Mucosa of stomach (tissue), 1 donor: ENCODE results near the gene GMEB1.
"Not testable (repeated sequence)": the region's sequence is repeated elsewhere in the genome, so short reads cannot be mapped to it uniquely, and the experiment has no call there.

Source experiments
- H3K27me3 ChIP-seq: one replicate; pipeline ENCODE4 v1.7.0; 2013; ENCODE audit warnings: mild to moderate bottlenecking, low read length; ENCODE audit not compliant: control insufficient read depth, insufficient read depth
- H3K36me3 ChIP-seq: one replicate; pipeline ENCODE4 v1.7.0; 2013; ENCODE audit warnings: low read length; ENCODE audit not compliant: control insufficient read depth, insufficient read depth
- H3K4me1 ChIP-seq: one replicate; pipeline ENCODE4 v1.7.0; 2013; ENCODE audit warnings: mild to moderate bottlenecking, low read length; ENCODE audit not compliant: control insufficient read depth, insufficient read depth
- H3K4me3 ChIP-seq: one replicate; pipeline ENCODE4 v1.7.0; 2013; ENCODE audit warnings: low read length
- H3K9ac ChIP-seq: one replicate; pipeline ENCODE4 v1.7.0; 2013; ENCODE audit warnings: mild to moderate bottlenecking, low read length, moderate library complexity
- H3K9me3 ChIP-seq: one replicate; pipeline ENCODE4 v1.7.0; 2013; ENCODE audit warnings: mild to moderate bottlenecking, low read length, moderate library complexity; ENCODE audit not compliant: control insufficient read depth
- donor health status: Pancreatic carcinoma.

Gene GMEB1

GRCh38 chr1:28737307-28738132 lies 68.9 kb downstream of the GMEB1 start:
- H3K36me3 ChIP-seq, result peaks cover 10% of the 10 kb centered on the region
- no peaks in the 10 kb centered on the region for H3K27me3 ChIP-seq
- peaks cover 15% of the 10 kb centered on the region for H3K4me1 ChIP-seq
- H3K9ac ChIP-seq, result peak overlapping the region; percentile 98
- H3K4me3 ChIP-seq, result peak overlapping the region; percentile 74
- H3K9me3 ChIP-seq, result no peaks in the 10 kb centered on the region

- peaks cover 24% of the 10 kb centered on the region for H3K4me1 ChIP-seq
- H3K27me3 ChIP-seq, result no peaks in the 10 kb centered on the region
- no peak overlapping the region for H3K4me3 ChIP-seq
- H3K9me3 ChIP-seq, result no peaks in the 10 kb centered on the region
- H3K9ac ChIP-seq, result no peak overlapping the region
- H3K36me3 ChIP-seq, result peaks cover 18% of the 10 kb centered on the region
Measured at GRCh38 chr1:28740118-28740517, 71.5 kb downstream of the GMEB1 start.

GRCh38 chr1:28744184-28744583 lies 75.6 kb downstream of the GMEB1 start:
- peaks cover 10% of the 10 kb centered on the region for H3K36me3 ChIP-seq
- no peak overlapping the region for H3K9ac ChIP-seq
- no peaks in the 10 kb centered on the region for H3K27me3 ChIP-seq
- peaks cover 19% of the 10 kb centered on the region for H3K4me1 ChIP-seq
- H3K9me3 ChIP-seq, result no peaks in the 10 kb centered on the region
- H3K4me3 ChIP-seq, result no peak overlapping the region

- peaks cover 8% of the 10 kb centered on the region for H3K36me3 ChIP-seq
- peaks cover 16% of the 10 kb centered on the region for H3K4me1 ChIP-seq
- no peak overlapping the region for H3K4me3 ChIP-seq
- H3K9ac ChIP-seq, result no peak overlapping the region
- no peaks in the 10 kb centered on the region for H3K9me3 ChIP-seq
- no peaks in the 10 kb centered on the region for H3K27me3 ChIP-seq
Measured at GRCh38 chr1:28745653-28746173, 77.1 kb downstream of the GMEB1 start.

- Histone ChIP-seq H3K36me3 (no peaks in the 10 kb centered on the region), H3K4me3 (no peak overlapping the region), H3K27me3 (no peaks in the 10 kb centered on the region), H3K4me1 (peaks cover 19% of the 10 kb centered on the region), H3K9ac (no peak overlapping the region), H3K9me3 (no peaks in the 10 kb centered on the region)
Measured at GRCh38 chr1:28750330-28750729, 81.7 kb downstream of the GMEB1 start.

- not testable (repeated sequence) for H3K27me3 ChIP-seq, H3K9ac ChIP-seq, H3K4me3 ChIP-seq, H3K36me3 ChIP-seq, H3K9me3 ChIP-seq
- peaks cover 23% of the 10 kb centered on the region for H3K4me1 ChIP-seq
Measured at GRCh38 chr1:28750771-28751294, 82.2 kb downstream of the GMEB1 start.

GRCh38 chr1:28751315-28752060 lies 82.9 kb downstream of the GMEB1 start:
- Histone ChIP-seq H3K4me1 (peaks cover 28% of the 10 kb centered on the region), H3K9ac (no peak overlapping the region), H3K9me3 (no peaks in the 10 kb centered on the region), H3K27me3 (no peaks in the 10 kb centered on the region), H3K4me3 (no peak overlapping the region), H3K36me3 (no peaks in the 10 kb centered on the region)

GRCh38 chr1:28755701-28756100 lies 87.1 kb downstream of the GMEB1 start:
- no peaks in the 10 kb centered on the region for H3K27me3 ChIP-seq
- H3K9ac ChIP-seq, result no peak overlapping the region
- H3K4me3 ChIP-seq, result no peak overlapping the region
- H3K9me3 ChIP-seq, result no peaks in the 10 kb centered on the region
- H3K4me1 ChIP-seq, result peaks cover 28% of the 10 kb centered on the region
- H3K36me3 ChIP-seq, result no peaks in the 10 kb centered on the region

GRCh38 chr1:28756846-28757245 lies 88.3 kb downstream of the GMEB1 start:
- no peaks in the 10 kb centered on the region for H3K27me3 ChIP-seq
- H3K9ac ChIP-seq, result no peak overlapping the region
- no peaks in the 10 kb centered on the region for H3K36me3 ChIP-seq
- peaks cover 19% of the 10 kb centered on the region for H3K4me1 ChIP-seq
- H3K9me3 ChIP-seq, result no peaks in the 10 kb centered on the region
- H3K4me3 ChIP-seq, result no peak overlapping the region

GRCh38 chr1:28758420-28758819 lies 89.8 kb downstream of the GMEB1 start:
- no peaks in the 10 kb centered on the region for H3K9me3 ChIP-seq
- no peak overlapping the region for H3K4me3 ChIP-seq
- H3K9ac ChIP-seq, result no peak overlapping the region
- no peaks in the 10 kb centered on the region for H3K27me3 ChIP-seq
- H3K36me3 ChIP-seq, result no peaks in the 10 kb centered on the region
- H3K4me1 ChIP-seq, result peaks cover 18% of the 10 kb centered on the region

- H3K9me3 ChIP-seq, result no peaks in the 10 kb centered on the region
- H3K4me3 ChIP-seq, result no peak overlapping the region
- H3K9ac ChIP-seq, result no peak overlapping the region
- peaks cover 18% of the 10 kb centered on the region for H3K4me1 ChIP-seq
- H3K36me3 ChIP-seq, result no peaks in the 10 kb centered on the region
- H3K27me3 ChIP-seq, result no peaks in the 10 kb centered on the region
Measured at GRCh38 chr1:28759257-28759656, 90.7 kb downstream of the GMEB1 start.

GRCh38 chr1:28761189-28761588 lies 92.6 kb downstream of the GMEB1 start:
- Histone ChIP-seq H3K4me3 (no peak overlapping the region), H3K9me3 (no peaks in the 10 kb centered on the region), H3K9ac (no peak overlapping the region), H3K4me1 (peaks cover 13% of the 10 kb centered on the region), H3K36me3 (no peaks in the 10 kb centered on the region), H3K27me3 (no peaks in the 10 kb centered on the region)
